Testis (tissue), 3 donors: ENCODE data around the gene ELAPOR1. TPM values are rescaled to one million over a fixed set of nuclear protein-coding genes. Genes with fewer than 3 reads are reported as not detected.

Experiments used
- DNase-seq: peaks from one replicate; pipeline ENCODE4 v3.0.0-alpha.2; 2019
- H3K27ac ChIP-seq, 2 donors: fragments of 200-600 bp; sonication (generic); one replicate each; pipeline ENCODE4 v1.5.1; 2019
- H3K27me3 ChIP-seq: fragments of 200-600 bp; sonication (generic); one replicate; pipeline ENCODE4 v1.5.1; 2019
- H3K36me3 ChIP-seq: fragments of 200-600 bp; sonication (generic); one replicate; pipeline ENCODE4 v1.5.1; 2017; ENCODE audit warnings: low read depth; ENCODE audit errors: missing control alignments
- H3K4me1 ChIP-seq: fragments of 200-600 bp; sonication (generic); one replicate; pipeline ENCODE4 v1.5.1; 2019
- H3K4me3 ChIP-seq, 2 donors: fragments of 200-600 bp; sonication (generic); one replicate each; pipeline ENCODE4 v1.5.1; 2017 to 2019
- H3K9me3 ChIP-seq: fragments of 200-600 bp; sonication (generic); one replicate; pipeline ENCODE4 v1.5.1; 2017
- POLR2A ChIP-seq: fragments of 450-650 bp; IDR thresholded peaks from one replicate; pipeline ENCODE4 v1.6.1; 2017; ENCODE audit warnings: antibody characterized with exemption, mild to moderate bottlenecking, moderate library complexity
- WGBS, 2 donors: methylation state at CpG; one replicate each; pipeline ENCODE4 v1.1.5; 2018; 5-methylcytosine and 5-hydroxymethylcytosine counted together
- intact Hi-C: fragments of 100-400 bp; cut with DNase I; formaldehyde crosslinking; loops from one replicate; pipeline ENCODE4 v1.15.1; 2023; ENCODE audit warnings: low total_unique reads
- polyA plus RNA-seq: library from polyadenylated mRNA; stranded (reverse); fragments of 350-450 nt; fragmentation: Illumina TruSeq; extraction: RNeasy Lipid Tissue Mini Kit (QIAGEN cat#74804); gene quantifications from one replicate; pipeline ENCODE4 v1.2.3, GENCODE V29; 2014; ENCODE audit warnings: low read depth, low replicate concordance; ENCODE audit not compliant: insufficient read depth
- total RNA-seq, 2 donors: library from RNA; depleted of rRNA; stranded (reverse); fragments of >200 nt; gene quantifications; one replicate each; pipeline ENCODE4 v1.2.3, GENCODE V29; 2016
- TF ChIP-seq, protein P1 (sequence below), 3 experiments: fragments of 450-650 bp in 2 of 3; fragments of 200-600 bp in 1 of 3; sonication (generic) in 1 of 3; IDR thresholded peaks; one replicate each; pipeline ENCODE4 v1.5.1; 2016 to 2019; ENCODE audit warnings: antibody characterized with exemption in 3 of 3, mild to moderate bottlenecking in 2 of 3, moderate library complexity in 1 of 3

Gene ELAPOR1
- total and polyA plus RNA-seq, 3 donors from 2014 or later = 31.2 to 82.3 (median 47.8) TPM

DNA sequence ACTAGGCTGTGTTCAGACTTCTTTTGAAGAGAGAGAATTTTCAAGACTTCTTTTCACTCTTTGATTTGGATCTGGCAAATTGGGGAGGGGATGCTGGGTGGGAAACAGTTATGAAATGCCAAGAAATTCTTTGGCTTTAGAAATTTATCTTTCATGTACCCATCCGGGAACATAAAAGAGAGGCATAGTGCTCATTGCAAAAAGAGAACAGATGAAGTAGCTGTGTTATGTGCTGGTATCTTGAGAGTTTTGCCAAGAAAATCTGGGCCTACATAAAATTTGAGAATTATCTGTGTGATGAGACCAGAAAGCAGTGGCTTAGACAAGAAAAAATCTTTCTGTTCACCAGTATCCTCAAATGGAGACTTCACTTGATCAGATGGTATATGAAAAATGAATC, 19.0 kb upstream of the ELAPOR1 start:
- 62 to 76% methylated on average over 1 of the region's 1 CpG for WGBS, 2 donors
- Histone ChIP-seq H3K27ac (no peak overlapping the region), H3K9me3 (no peaks in the 10 kb centered on the region), H3K36me3 (no peaks in the 10 kb centered on the region), H3K27me3 (no peaks in the 10 kb centered on the region), H3K4me1 (peaks cover 14% of the 10 kb centered on the region), H3K4me3 (no peak overlapping the region)
- intact Hi-C loops = no loop called here
- no peak for TF ChIP-seq POLR2A
- TF ChIP-seq, protein P1, sequence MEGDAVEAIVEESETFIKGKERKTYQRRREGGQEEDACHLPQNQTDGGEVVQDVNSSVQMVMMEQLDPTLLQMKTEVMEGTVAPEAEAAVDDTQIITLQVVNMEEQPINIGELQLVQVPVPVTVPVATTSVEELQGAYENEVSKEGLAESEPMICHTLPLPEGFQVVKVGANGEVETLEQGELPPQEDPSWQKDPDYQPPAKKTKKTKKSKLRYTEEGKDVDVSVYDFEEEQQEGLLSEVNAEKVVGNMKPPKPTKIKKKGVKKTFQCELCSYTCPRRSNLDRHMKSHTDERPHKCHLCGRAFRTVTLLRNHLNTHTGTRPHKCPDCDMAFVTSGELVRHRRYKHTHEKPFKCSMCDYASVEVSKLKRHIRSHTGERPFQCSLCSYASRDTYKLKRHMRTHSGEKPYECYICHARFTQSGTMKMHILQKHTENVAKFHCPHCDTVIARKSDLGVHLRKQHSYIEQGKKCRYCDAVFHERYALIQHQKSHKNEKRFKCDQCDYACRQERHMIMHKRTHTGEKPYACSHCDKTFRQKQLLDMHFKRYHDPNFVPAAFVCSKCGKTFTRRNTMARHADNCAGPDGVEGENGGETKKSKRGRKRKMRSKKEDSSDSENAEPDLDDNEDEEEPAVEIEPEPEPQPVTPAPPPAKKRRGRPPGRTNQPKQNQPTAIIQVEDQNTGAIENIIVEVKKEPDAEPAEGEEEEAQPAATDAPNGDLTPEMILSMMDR (IDR thresholded peaks at IDR 0.05) = no peak
- DNase-seq = no peak

DNA sequence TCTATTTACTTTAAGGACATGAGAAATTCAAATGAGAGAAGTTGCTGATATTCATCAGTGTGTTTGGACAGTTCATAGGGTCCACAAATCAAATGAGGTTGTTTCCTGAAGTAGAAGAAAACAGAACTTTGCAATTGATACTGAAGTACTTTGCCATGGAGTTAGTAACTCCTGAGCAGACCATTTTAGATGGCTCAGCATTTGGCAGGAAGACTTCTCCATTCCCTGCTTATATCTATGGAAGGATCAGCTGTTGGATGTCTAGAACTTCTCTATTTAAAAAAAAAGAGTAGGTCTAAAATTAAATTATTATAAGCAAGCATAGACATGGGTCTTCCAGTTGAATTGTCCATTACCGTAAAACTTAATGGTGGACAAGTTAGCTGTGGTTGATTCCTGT, 18.3 kb upstream of the ELAPOR1 start:
- 92 to 96% methylated on average over 1 of the region's 1 CpG for WGBS, 2 donors
- peaks cover 14% of the 10 kb centered on the region for H3K4me1 ChIP-seq
- H3K4me3 ChIP-seq = no peak overlapping the region
- no peaks in the 10 kb centered on the region for H3K9me3 ChIP-seq
- TF ChIP-seq POLR2A = no peak
- TF ChIP-seq, protein P1 (IDR thresholded peaks at IDR 0.05) = no peak
- DNase-seq = no peak
- H3K27ac ChIP-seq = no peak overlapping the region
- no peaks in the 10 kb centered on the region for H3K36me3 ChIP-seq
- H3K27me3 ChIP-seq = no peaks in the 10 kb centered on the region
- intact Hi-C loops = no loop called here

DNA sequence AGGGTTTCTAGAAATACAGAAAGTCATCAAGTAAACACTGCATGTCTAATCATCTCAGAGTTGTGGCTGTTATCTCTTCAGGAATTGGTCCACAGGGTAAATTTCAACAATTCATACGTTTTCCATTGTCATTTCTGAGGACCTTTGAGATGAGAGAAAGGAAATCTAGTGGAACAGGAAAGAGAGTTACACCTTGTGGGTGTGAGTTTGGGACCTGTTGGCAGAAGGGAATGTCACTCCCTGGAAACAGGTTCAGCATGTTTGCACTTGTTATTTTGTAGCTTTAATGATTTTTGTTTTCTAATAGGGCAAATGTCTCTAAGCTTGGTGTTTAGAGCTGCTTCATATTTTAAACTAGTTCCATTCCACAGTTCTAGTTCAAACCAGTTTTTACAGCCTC, 17.8 kb upstream of the ELAPOR1 start:
- no peaks in the 10 kb centered on the region for H3K36me3 ChIP-seq
- peak; percentile 6 for DNase-seq
- H3K27me3 ChIP-seq = no peaks in the 10 kb centered on the region
- H3K27ac ChIP-seq = no peak overlapping the region
- peaks cover 14% of the 10 kb centered on the region for H3K4me1 ChIP-seq
- WGBS, 2 donors = 45 to 51% methylated on average over 1 of the region's 1 CpG
- no peak for TF ChIP-seq POLR2A
- TF ChIP-seq, protein P1 (IDR thresholded peaks at IDR 0.05) = no peak
- H3K9me3 ChIP-seq = no peaks in the 10 kb centered on the region
- no peak overlapping the region for H3K4me3 ChIP-seq
- intact Hi-C loops = no loop called here

DNA sequence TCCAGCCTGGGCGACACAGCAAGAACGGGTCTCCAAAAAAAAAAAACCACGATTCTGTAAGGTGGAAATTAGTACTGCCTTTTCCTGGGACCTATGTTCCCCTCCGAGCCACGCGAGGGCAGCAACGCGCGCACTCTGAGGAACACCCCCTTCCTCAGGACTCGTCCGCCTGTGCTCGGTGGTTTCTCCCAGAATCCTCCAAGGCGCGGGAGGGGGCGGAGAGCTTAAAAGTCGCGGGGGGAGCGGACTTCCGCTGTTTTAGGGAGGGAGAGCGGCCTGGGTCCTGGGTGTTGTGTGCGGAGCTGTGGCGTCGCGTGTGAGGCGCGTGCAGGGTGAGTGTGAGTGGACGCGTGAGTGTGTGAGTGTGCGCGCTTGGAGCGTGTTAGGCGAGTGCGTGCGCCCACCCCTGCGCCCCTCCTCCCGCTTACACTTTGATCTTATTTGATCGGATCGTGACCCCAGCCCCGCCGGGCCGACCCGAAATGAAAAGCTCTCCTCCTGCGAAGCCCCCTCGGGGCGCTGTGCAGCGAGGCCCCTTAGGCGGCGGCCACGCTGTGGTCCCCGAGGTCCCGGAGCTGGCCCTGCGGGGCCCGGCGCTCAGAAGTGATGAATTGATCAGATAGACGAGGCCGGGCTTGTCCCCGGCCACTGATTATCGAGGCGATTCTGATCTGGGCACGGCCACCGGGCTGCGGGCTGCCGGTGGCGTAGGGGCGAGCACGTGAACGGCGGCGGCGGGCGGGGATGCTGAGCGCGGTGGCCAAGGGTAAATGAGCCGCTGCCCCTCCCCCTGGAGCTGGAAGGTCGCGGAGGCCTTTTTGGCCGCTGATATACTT, 13.8 kb upstream of the ELAPOR1 start:
- Histone ChIP-seq H3K4me3 (peak overlapping the region; percentile 97 to 100), H3K4me1 (peaks cover 9% of the 10 kb centered on the region), H3K36me3 (no peaks in the 10 kb centered on the region), H3K9me3 (no peaks in the 10 kb centered on the region), H3K27me3 (no peaks in the 10 kb centered on the region), H3K27ac (peak overlapping the region; percentile 96)
- intact Hi-C loops = no loop called here
- DNase-seq = peak; percentile 98
- TF ChIP-seq POLR2A = peak; percentile 84
- TF ChIP-seq, protein P1 (IDR thresholded peaks at IDR 0.05) = peak; percentile 90 to 95 (median 91)
- 0 to 1% methylated on average over 28 to 77 of the region's 77 CpGs for WGBS, 2 donors
